AG20443 (cell line): ENCODE data around the gene OSBPL3.

Source experiments
- DNase-seq: peaks from one replicate; pipeline ENCODE4 v3.0.0; 2012; ENCODE audit warnings: low spot score, mixed read lengths

OSBPL3 gene

GRCh38 chr7:24951441-24951980 is 28.5 kb downstream of the OSBPL3 start:
- no peak for DNase-seq

- DNase-seq: no peak
These were observed 30.1 kb downstream of the OSBPL3 start for GRCh38 chr7:24949884-24950283.

GRCh38 chr7:24948739-24949138 is 31.2 kb downstream of the OSBPL3 start:
- DNase-seq: no peak

GRCh38 chr7:24946467-24946866 is 33.5 kb downstream of the OSBPL3 start:
- no peak for DNase-seq

- no peak for DNase-seq
These were observed 34.1 kb downstream of the OSBPL3 start for GRCh38 chr7:24945899-24946298.

- DNase-seq: no peak
These were observed 36.7 kb downstream of the OSBPL3 start for GRCh38 chr7:24943096-24943948.

- no peak for DNase-seq
These were observed 37.8 kb downstream of the OSBPL3 start for GRCh38 chr7:24942226-24942625.

- no peak for DNase-seq
These were observed 40.6 kb downstream of the OSBPL3 start for GRCh38 chr7:24939416-24939815.

GRCh38 chr7:24936121-24936824 is 43.7 kb downstream of the OSBPL3 start:
- peak; percentile 22 for DNase-seq

GRCh38 chr7:24933298-24933697 is 46.7 kb downstream of the OSBPL3 start:
- DNase-seq: no peak

- DNase-seq: peak; percentile 22
These were observed 47.2 kb downstream of the OSBPL3 start for GRCh38 chr7:24932815-24933214.

GRCh38 chr7:24932389-24932788 is 47.6 kb downstream of the OSBPL3 start:
- DNase-seq: no peak

- DNase-seq: no peak
These were observed 48.1 kb downstream of the OSBPL3 start for GRCh38 chr7:24931844-24932243.

GRCh38 chr7:24930856-24931255 is 49.1 kb downstream of the OSBPL3 start:
- no peak for DNase-seq

GRCh38 chr7:24926623-24927524 is 53.1 kb downstream of the OSBPL3 start:
- peak; percentile 70 for DNase-seq

GRCh38 chr7:24924375-24924774 is 55.6 kb downstream of the OSBPL3 start:
- no peak for DNase-seq

- no peak for DNase-seq
These were observed 56.7 kb downstream of the OSBPL3 start for GRCh38 chr7:24923172-24923865.

- DNase-seq: peak; percentile 41
These were observed 57.7 kb downstream of the OSBPL3 start for GRCh38 chr7:24922099-24922773.

GRCh38 chr7:24921362-24921679 is 58.7 kb downstream of the OSBPL3 start:
- no peak for DNase-seq

- DNase-seq: no peak
These were observed 59.3 kb downstream of the OSBPL3 start for GRCh38 chr7:24920451-24921361.
